Smooth muscle cell (in vitro differentiated cells): ENCODE measurements around the gene ADK. TPM values are rescaled to one million over a fixed set of nuclear protein-coding genes. Genes with fewer than 3 reads are reported as not detected.

Experiments
- DNase-seq: peaks from one replicate; lab custom pipeline; 2025; ENCODE audit not compliant: unreplicated experiment; lab: John Stamatoyannopoulos, UW
- H2AFZ ChIP-seq: fragments of 200-600 bp; sonication (generic); 2 replicates; pipeline ENCODE4 v1.6.0; 2016; ENCODE audit warnings: antibody characterized with exemption, low read depth, mild to moderate bottlenecking
- H3F3A ChIP-seq: fragments of 200-600 bp; sonication (generic); 2 replicates; pipeline ENCODE4 v1.6.0; 2017; ENCODE audit warnings: antibody characterized with exemption, low read depth
- H3K27ac ChIP-seq: fragments of 200-600 bp; sonication (generic); 2 replicates; pipeline ENCODE4 v1.5.1; 2016; ENCODE audit warnings: low read depth, mild to moderate bottlenecking
- H3K27me3 ChIP-seq: fragments of 200-600 bp; sonication (generic); 2 replicates; pipeline ENCODE4 v1.6.1; 2016; ENCODE audit warnings: low read depth, mild to moderate bottlenecking
- H3K36me3 ChIP-seq: fragments of 200-600 bp; sonication (generic); 2 replicates; pipeline ENCODE4 v1.5.1; 2016; ENCODE audit warnings: low read depth
- H3K4me1 ChIP-seq: fragments of 200-600 bp; sonication (generic); 2 replicates; pipeline ENCODE4 v1.5.1; 2016; ENCODE audit warnings: low read depth
- H3K4me2 ChIP-seq: fragments of 200-600 bp; sonication (generic); 2 replicates; pipeline ENCODE4 v1.6.0; 2016; ENCODE audit warnings: mild to moderate bottlenecking
- H3K4me3 ChIP-seq: fragments of 200-600 bp; sonication (generic); 2 replicates; pipeline ENCODE4 v1.5.1; 2016; ENCODE audit warnings: mild to moderate bottlenecking
- H3K79me2 ChIP-seq: fragments of 200-600 bp; sonication (generic); 2 replicates; pipeline ENCODE4 v1.6.0; 2016; ENCODE audit warnings: low read depth, mild to moderate bottlenecking
- H3K9ac ChIP-seq: fragments of 200-600 bp; sonication (generic); 2 replicates; pipeline ENCODE4 v1.6.0; 2016; ENCODE audit warnings: low read depth
- H3K9me3 ChIP-seq: fragments of 200-600 bp; sonication (generic); replicated peaks from 2 replicates; pipeline ENCODE4 v1.5.1; 2016; ENCODE audit warnings: low read depth
- H4K20me1 ChIP-seq: fragments of 200-600 bp; sonication (generic); 2 replicates; pipeline ENCODE4 v1.6.0; 2016; ENCODE audit warnings: low read depth
- WGBS: methylation state at CpG from one replicate; pipeline ENCODE4 v1.1.7; 2016; ENCODE audit warnings: low lambda C conversion rate; 5-methylcytosine and 5-hydroxymethylcytosine counted together
- polyA plus RNA-seq: library from polyadenylated mRNA; unstranded; fragments of >200 nt; fragmentation: Nextera tagmentation; extraction: Ambion mirVana; gene quantifications from 2 replicates; pipeline ENCODE4 v1.2.1, GENCODE V29; 2016
- total RNA-seq: library from RNA; depleted of rRNA; stranded (reverse); fragments of >200 nt; gene quantifications from 2 replicates; pipeline ENCODE4 v1.2.3, GENCODE V29; 2014
- TF ChIP-seq, protein P1 (sequence below): fragments of 200-600 bp; sonication (generic); IDR thresholded peaks from 2 replicates; pipeline ENCODE4 v1.5.1; 2017; ENCODE audit warnings: borderline replicate concordance, mild to moderate bottlenecking, antibody characterized with exemption; ENCODE audit not compliant: insufficient read depth, poor library complexity, severe bottlenecking

ADK gene
- total and polyA plus RNA-seq, 2 experiments from 2014 or later: 19.4 to 25.1 TPM

DNA sequence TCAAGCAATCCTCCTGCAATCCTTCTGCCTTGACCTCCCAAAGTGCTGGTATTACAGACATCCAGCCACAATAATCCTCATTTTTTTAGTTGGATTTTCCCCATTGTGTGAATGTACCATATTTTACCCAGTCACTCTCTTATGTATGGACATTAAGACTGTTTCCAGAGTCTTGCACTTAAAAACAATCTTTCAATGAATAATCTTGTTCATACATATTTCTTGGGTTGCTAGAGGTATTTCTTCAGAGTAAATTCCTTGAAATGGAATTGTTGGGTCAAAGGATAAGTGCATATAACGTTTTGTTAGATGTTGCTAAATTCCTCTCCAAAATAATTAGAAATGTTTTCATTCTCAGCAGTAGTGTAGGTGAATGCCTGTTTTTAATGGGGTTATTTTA, 392.3 kb downstream of the ADK start:
- Histone ChIP-seq H4K20me1 (no peaks in the 10 kb centered on the region), H3K9ac (no peak overlapping the region), H3K4me2 (no peak overlapping the region), H3F3A (no peaks in the 10 kb centered on the region), H2AFZ (no peak overlapping the region), H3K79me2 (no peaks in the 10 kb centered on the region), H3K27ac (no peak overlapping the region), H3K4me1 (no peaks in the 10 kb centered on the region), H3K27me3 (no peaks in the 10 kb centered on the region), H3K4me3 (no peak overlapping the region), H3K9me3 (no peaks in the 10 kb centered on the region), H3K36me3 (no peaks in the 10 kb centered on the region)
- DNase-seq: no peak
- TF ChIP-seq, protein P1, sequence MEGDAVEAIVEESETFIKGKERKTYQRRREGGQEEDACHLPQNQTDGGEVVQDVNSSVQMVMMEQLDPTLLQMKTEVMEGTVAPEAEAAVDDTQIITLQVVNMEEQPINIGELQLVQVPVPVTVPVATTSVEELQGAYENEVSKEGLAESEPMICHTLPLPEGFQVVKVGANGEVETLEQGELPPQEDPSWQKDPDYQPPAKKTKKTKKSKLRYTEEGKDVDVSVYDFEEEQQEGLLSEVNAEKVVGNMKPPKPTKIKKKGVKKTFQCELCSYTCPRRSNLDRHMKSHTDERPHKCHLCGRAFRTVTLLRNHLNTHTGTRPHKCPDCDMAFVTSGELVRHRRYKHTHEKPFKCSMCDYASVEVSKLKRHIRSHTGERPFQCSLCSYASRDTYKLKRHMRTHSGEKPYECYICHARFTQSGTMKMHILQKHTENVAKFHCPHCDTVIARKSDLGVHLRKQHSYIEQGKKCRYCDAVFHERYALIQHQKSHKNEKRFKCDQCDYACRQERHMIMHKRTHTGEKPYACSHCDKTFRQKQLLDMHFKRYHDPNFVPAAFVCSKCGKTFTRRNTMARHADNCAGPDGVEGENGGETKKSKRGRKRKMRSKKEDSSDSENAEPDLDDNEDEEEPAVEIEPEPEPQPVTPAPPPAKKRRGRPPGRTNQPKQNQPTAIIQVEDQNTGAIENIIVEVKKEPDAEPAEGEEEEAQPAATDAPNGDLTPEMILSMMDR: no peak
- WGBS: 84% methylated on average over 1 of the region's 1 CpG

DNA sequence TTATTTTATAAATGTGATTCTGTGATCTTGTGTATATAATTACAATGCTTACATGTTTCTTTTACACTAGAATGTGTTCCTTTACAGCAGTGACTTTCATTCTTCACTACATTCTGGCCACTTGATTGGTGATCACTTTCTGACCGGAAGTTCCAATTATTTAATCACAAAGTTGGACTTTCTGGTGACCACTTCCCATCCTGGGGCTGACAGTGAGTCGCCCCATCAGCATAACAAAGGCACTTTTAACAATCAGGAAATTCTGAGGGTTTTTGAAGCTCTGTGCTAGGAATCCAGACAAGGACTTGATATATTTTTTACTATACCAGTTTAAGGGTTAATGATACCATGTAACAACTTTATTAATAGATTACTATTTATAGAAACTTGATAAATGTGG, 393.1 kb downstream of the ADK start:
- Histone ChIP-seq H4K20me1 (no peaks in the 10 kb centered on the region), H3K9ac (no peak overlapping the region), H3K4me1 (no peaks in the 10 kb centered on the region), H3K79me2 (no peaks in the 10 kb centered on the region), H2AFZ (no peak overlapping the region), H3K27ac (no peak overlapping the region), H3K4me2 (no peak overlapping the region), H3K9me3 (no peaks in the 10 kb centered on the region), H3K27me3 (no peaks in the 10 kb centered on the region), H3F3A (no peaks in the 10 kb centered on the region), H3K4me3 (no peak overlapping the region), H3K36me3 (no peaks in the 10 kb centered on the region)
- TF ChIP-seq, protein P1: no peak
- WGBS: 92% methylated on average over 2 of the region's 2 CpGs
- no peak for DNase-seq

DNA sequence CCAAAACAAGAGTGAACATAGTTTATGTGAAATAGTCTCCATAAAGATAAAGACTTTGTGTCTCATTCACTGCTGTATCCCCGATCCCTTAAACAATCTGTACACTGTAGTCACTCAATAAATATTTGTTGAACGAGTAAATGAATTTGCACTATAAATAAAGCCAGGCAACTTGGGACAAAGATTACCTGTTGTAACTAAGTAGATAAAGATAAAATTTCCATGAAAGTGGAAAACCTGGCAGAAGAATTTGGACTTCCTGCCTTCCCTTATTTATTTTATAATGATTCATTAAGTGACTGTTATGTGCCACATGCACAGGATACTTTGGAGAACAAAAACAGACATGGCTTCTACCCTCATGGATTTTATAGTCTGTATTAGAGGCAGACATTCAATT, 397.7 kb downstream of the ADK start:
- Histone ChIP-seq H3F3A (no peaks in the 10 kb centered on the region), H3K4me2 (no peak overlapping the region), H3K79me2 (no peaks in the 10 kb centered on the region), H2AFZ (no peak overlapping the region), H4K20me1 (no peaks in the 10 kb centered on the region), H3K9ac (no peak overlapping the region), H3K9me3 (no peaks in the 10 kb centered on the region), H3K36me3 (no peaks in the 10 kb centered on the region), H3K4me1 (no peaks in the 10 kb centered on the region), H3K4me3 (no peak overlapping the region), H3K27me3 (no peaks in the 10 kb centered on the region), H3K27ac (no peak overlapping the region)
- 73% methylated on average over 2 of the region's 2 CpGs for whole genome bisulfite sequencing
- no peak for DNase-seq
- TF ChIP-seq, protein P1: no peak

DNA sequence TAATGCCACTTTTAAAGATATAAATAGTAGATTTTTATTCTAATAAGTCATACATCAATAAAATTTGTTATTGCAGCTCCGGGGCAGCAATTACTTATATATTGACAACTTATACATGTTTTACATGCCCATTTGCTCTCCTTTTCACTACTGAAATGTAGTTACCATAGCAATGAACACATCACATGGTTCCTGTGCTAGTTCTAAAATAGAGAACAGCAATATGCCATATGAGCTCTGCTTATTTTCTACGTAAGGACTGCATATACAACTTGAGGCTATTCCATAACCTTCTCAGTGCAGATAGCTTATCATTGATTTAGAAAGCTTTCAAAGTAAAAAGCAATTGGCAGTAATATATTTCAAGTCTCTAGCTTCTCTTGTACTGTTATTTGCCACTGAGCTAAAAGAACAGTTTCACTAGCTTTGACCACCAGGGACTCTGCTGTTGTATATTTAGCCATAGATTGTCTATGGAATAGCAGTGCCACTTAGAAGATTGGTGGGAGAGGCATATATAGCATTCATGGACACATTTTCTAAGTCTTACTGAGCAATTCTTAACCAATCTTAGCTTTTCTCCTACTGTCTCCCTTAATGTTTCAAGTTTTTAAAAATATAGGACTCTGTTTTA, 405.2 kb downstream of the ADK start:
- TF ChIP-seq, protein P1: no peak
- H3K36me3 ChIP-seq: no peaks in the 10 kb centered on the region
- DNase-seq: no peak
- no peaks in the 10 kb centered on the region for H3K4me1 ChIP-seq
- H2AFZ ChIP-seq: no peak overlapping the region
- H3K79me2 ChIP-seq: no peaks in the 10 kb centered on the region
- no peaks in the 10 kb centered on the region for H3K9me3 ChIP-seq
- H3K27ac ChIP-seq: no peak overlapping the region
- H3F3A ChIP-seq: no peaks in the 10 kb centered on the region
- H3K27me3 ChIP-seq: no peaks in the 10 kb centered on the region
- no peak overlapping the region for H3K4me3 ChIP-seq
- no peak overlapping the region for H3K9ac ChIP-seq
- WGBS: 94% methylated on average over 2 of the region's 2 CpGs
- H4K20me1 ChIP-seq: no peaks in the 10 kb centered on the region
- no peak overlapping the region for H3K4me2 ChIP-seq
